ENCODE data around the gene MMP19.

Gene MMP19

DNA sequence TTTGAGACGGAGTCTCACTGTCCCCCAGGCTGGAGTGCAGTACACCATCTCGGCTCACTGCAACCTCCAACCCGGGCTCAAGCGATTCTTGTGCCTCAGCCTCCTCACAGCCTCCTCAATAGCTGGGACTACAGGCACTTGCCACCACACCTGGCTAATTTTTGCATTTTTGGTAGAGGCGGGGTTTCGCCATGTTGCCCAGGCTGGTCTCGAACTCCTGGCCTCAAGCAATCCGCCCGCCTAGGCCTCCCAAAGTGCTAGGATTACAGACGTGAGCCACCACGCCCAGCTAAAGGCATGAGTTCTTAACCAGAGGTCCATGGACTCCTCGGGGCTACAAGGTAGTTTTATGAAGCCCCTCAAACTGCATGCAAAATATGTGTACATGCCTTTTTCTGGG is 27.3 kb downstream of the MMP19 start:
- no peak for DNase-seq (ENCODE audit: low read depth in 4 of 4, low spot score in 1 of 4)

DNA sequence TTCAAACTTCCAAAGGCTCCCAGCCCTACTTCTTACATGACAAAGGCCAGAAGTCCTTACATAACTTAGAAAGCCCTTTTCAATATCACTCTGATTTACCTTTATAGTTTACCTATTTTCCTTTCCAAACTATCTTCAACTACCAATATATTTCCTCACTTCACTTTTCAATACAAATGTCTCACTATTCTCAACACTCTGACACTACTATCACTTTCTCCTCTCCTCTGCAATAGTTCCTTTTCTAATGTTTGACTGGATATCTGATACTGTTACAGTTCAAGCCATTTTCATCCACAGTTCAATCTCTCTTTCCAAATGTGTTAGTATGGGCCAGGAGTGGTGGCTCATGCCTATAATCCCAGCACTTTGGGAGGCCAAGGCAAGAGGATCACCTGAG is 28.5 kb downstream of the MMP19 start:
- no peak for DNase-seq (ENCODE audit: low read depth in 4 of 4, low spot score in 1 of 4)

DNA sequence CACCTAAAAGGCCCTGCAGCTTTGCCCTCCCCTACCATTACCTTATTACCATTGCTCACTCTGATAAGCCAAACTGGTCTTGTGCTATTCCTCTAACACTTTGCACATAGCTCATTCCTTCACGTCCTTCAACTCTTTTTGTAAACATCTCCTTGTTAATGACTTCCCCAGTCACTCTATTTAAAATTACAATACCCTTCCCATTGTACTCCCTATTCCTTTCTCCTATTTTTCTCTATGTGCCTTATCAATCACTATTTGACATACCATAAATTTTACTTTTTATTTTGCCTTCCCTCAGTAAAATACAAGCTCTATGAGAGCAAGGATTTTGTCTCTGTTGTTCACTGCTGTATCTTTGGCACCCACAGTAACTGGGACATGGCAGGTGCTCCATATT is 30.6 kb downstream of the MMP19 start:
- no peak for DNase-seq (ENCODE audit: low read depth in 4 of 4, low spot score in 1 of 4)

- DNase-seq (ENCODE audit: low read depth in 4 of 4, low spot score in 1 of 4) = no peak
These were observed 33.5 kb downstream of the MMP19 start for GRCh38 chr12:55809274-55809673.

- no peak for DNase-seq (ENCODE audit: low read depth in 4 of 4, low spot score in 1 of 4)
These were observed 35.8 kb downstream of the MMP19 start for GRCh38 chr12:55806982-55807381.

GRCh38 chr12:55797550-55797949 is 45.2 kb downstream of the MMP19 start:
- DNase-seq (ENCODE audit: low read depth in 4 of 4, low spot score in 1 of 4) = no peak

DNA sequence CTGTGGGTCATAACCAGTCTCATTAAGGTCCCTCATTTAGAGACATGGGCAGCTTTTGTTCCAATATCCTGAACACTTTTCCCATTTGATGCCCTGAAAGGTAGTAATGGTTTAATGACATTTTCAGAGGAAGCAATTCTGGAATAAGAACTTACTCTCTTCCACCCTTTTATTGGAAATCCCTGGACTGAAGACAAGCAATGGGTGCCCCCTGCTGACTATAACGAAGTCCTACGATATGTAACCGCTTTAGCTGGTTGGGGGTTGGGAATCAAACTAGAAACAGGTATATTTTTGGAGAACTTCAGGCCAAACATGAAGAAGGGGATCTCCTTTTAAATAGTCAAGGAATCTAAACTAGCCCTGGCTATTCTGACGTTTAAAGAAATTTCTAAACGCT is 45.7 kb downstream of the MMP19 start:
- DNase-seq (ENCODE audit: low read depth in 4 of 4, low spot score in 1 of 4) = no peak

DNA sequence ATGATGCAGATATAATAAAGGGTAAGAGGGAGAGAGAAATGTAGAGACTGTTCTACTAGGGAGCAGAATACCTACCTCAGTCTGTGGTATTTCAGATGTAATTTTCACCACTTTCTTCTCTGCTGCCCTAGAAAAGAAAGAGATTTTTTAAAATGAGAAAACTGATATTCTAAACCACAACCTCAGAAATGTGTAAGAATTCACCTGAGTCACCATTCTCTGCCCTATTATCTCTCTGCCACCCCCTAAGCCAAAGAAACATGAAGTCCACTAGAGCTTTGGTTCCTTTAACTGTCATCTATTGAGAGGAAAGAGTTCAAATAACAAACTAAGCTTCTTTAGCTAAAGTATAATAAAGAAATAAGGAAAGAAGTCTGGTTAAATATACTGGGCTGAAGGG is 46.8 kb downstream of the MMP19 start:
- DNase-seq (ENCODE audit: low read depth in 4 of 4, low spot score in 1 of 4) = no peak

- DNase-seq (ENCODE audit: low read depth in 4 of 4, low spot score in 1 of 4) = no peak
These were observed 52.8 kb downstream of the MMP19 start for GRCh38 chr12:55789893-55790292.

DNA sequence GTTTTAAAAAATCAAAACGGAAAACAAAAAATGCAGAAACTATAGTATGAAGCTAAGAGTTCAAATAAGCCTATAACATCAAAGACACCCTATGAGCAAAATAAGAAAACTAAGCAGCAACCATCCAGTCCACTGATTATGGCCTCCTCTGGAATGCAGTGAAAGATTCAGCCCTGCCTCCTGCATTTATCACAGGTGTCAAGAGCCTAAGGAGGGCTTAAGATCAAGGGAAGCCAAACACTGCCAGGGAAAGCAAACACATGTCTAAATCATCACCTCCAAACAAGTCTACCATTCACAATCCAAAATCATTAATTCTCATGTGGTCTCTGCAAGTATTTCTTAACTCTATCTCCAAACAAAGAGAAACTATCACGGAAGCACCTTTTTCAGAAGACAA is 53.6 kb downstream of the MMP19 start:
- DNase-seq (ENCODE audit: low read depth in 4 of 4, low spot score in 1 of 4) = no peak

GRCh38 chr12:55788546-55788945 is 54.2 kb downstream of the MMP19 start:
- no peak for DNase-seq (ENCODE audit: low read depth in 4 of 4, low spot score in 1 of 4)

All from stimulated activated CD4-positive, alpha-beta T cell treated with anti-CD3 and anti-CD28 coated beads, Interleukin-1b, Interleukin-23, amount 100 ng/mL, for 24 hours (primary cell).